Transverse colon (tissue), 4 donors: Measurements from ENCODE around the gene PRKG1. TPM values are rescaled to one million over a fixed set of nuclear protein-coding genes. Genes with fewer than 3 reads are reported as not detected.

ENCODE experiments used
- DNase-seq: peaks from one replicate; pipeline ENCODE4 v3.0.0-alpha.2; 2019
- H3K27ac ChIP-seq, 4 donors: fragments of 200-600 bp; sonication (generic); 2 replicates each; pipeline ENCODE4 v1.5.1; 2016 to 2018; ENCODE audit warnings: inconsistent platforms in 4 of 4
- H3K27me3 ChIP-seq: fragments of 200-600 bp; sonication (generic); 2 replicates; pipeline ENCODE4 v1.5.1; 2017; ENCODE audit warnings: inconsistent platforms
- H3K36me3 ChIP-seq, 4 donors: fragments of 200-600 bp; sonication (generic); 2 replicates each; pipeline ENCODE4 v1.5.1; 2017 to 2019; ENCODE audit warnings: inconsistent platforms in 4 of 4
- H3K4me1 ChIP-seq, 4 donors: fragments of 200-600 bp; sonication (generic); 2 replicates each; pipeline ENCODE4 v1.5.1; 2017 to 2020; ENCODE audit warnings: inconsistent platforms in 4 of 4
- H3K4me3 ChIP-seq, 4 donors: fragments of 200-600 bp; sonication (generic); 1 replicate in 1 of 4; 2 replicates in 3 of 4; pipeline versions ENCODE4 v1.5.1 to v1.6.1; 2017 to 2019; ENCODE audit warnings: inconsistent platforms in 4 of 4
- H3K9me3 ChIP-seq, 2 donors: fragments of 200-600 bp; sonication (generic); 2 replicates each; pipeline ENCODE4 v1.5.1; 2017 to 2019; ENCODE audit warnings: inconsistent platforms in 2 of 2
- CTCF ChIP-seq, 5 experiments: fragments of 200-600 bp in 3 of 5; fragments of 450-650 bp in 2 of 5; sonication (generic) in 3 of 5; IDR thresholded peaks; 1 replicate in 2 of 5; 2 replicates in 3 of 5; pipeline ENCODE4 v1.5.1; 2016 to 2017; ENCODE audit warnings: antibody characterized with exemption in 5 of 5, inconsistent platforms in 3 of 5, mild to moderate bottlenecking in 2 of 5, moderate library complexity in 1 of 5
- EP300 ChIP-seq: sonication (generic); formaldehyde crosslinking; IDR thresholded peaks from one replicate; pipeline ENCODE4 v1.6.1; 2017; ENCODE audit warnings: antibody characterized with exemption, low read depth
- POLR2A ChIP-seq: fragments of 450-650 bp; IDR thresholded peaks from one replicate; pipeline ENCODE4 v1.6.1; 2016; ENCODE audit warnings: antibody characterized with exemption, mild to moderate bottlenecking, moderate library complexity
- POLR2AphosphoS5 ChIP-seq, 3 donors: sonication (generic); formaldehyde crosslinking; IDR thresholded peaks; one replicate each; pipeline ENCODE4 v1.6.1; 2016; ENCODE audit warnings: antibody characterized with exemption in 3 of 3
- WGBS, 2 donors: methylation state at CpG; one replicate each; pipeline ENCODE4 v1.1.5; 2018; ENCODE audit warnings: low coverage in 1 of 2; 5-methylcytosine and 5-hydroxymethylcytosine counted together
- in situ Hi-C, 4 donors: fragments of 200-750 bp; cut with MboI; loops; one replicate each; pipeline versions ENCODE4 v1.15.0 to v1.15.1; 2017; ENCODE audit warnings: low sequenced_read_pairs in 3 of 4, low pct_ligation_motif_present in 1 of 4, low pct_unique_long_range_greater_than_20kb in 1 of 4
- intact Hi-C: fragments of 100-400 bp; cut with DNase I; formaldehyde crosslinking; loops from one replicate; pipeline ENCODE4 v1.15.1; 2023; ENCODE audit warnings: low total_unique reads
- total RNA-seq, 4 donors: library from RNA; depleted of rRNA; stranded (reverse); fragments of >200 nt; gene quantifications; one replicate each; pipeline ENCODE4 v1.1.0, GENCODE V29; 2016

PRKG1 gene
- total RNA-seq, 4 donors from 2014 or later, result 17.6 to 30.6 (median 26.9) TPM

- intact Hi-C loops, result no loop called here
- H3K4me1 ChIP-seq, result peaks cover 0 to 15% (median 2%) of the 10 kb centered on the region in 4 donors
- no peaks in the 10 kb centered on the region for H3K27me3 ChIP-seq
- 79 to 90% methylated on average over 2 of the region's 2 CpGs for WGBS, 2 donors
- in situ Hi-C loops, result no loop called here
- TF ChIP-seq POLR2AphosphoS5 (IDR thresholded peaks at IDR 0.05), result no peak
- TF ChIP-seq POLR2A, result no peak
- no peaks in the 10 kb centered on the region for H3K36me3 ChIP-seq
- no peak overlapping the region for H3K27ac ChIP-seq
- DNase-seq, result no peak
- H3K4me3 ChIP-seq, result no peak overlapping the region
- H3K9me3 ChIP-seq, result no peaks in the 10 kb centered on the region
Observed at GRCh38 chr10:51469686-51470085, 395.4 kb downstream of the PRKG1 start.

GRCh38 chr10:51471271-51471670 is 397.0 kb downstream of the PRKG1 start:
- no peak for DNase-seq
- in situ Hi-C loops (no loop called here), intact Hi-C loops (no loop called here)
- Histone ChIP-seq H3K4me1 (peaks cover 0 to 15% (median 2%) of the 10 kb centered on the region in 4 donors), H3K36me3 (no peaks in the 10 kb centered on the region), H3K27me3 (no peaks in the 10 kb centered on the region), H3K4me3 (no peak overlapping the region), H3K9me3 (no peaks in the 10 kb centered on the region), H3K27ac (no peak overlapping the region)
- no peak for TF ChIP-seq POLR2A
- no peak for TF ChIP-seq EP300
- TF ChIP-seq POLR2AphosphoS5 (IDR thresholded peaks at IDR 0.05), result no peak
- TF ChIP-seq CTCF (IDR thresholded peaks at IDR 0.05), result no peak
- WGBS, 2 donors, result 41 to 50% methylated on average over 4 of the region's 4 CpGs

GRCh38 chr10:51472154-51472553 is 397.9 kb downstream of the PRKG1 start:
- Histone ChIP-seq H3K27ac (no peak overlapping the region), H3K4me1 (peaks cover 0 to 8% (median 2%) of the 10 kb centered on the region in 4 donors), H3K9me3 (no peaks in the 10 kb centered on the region), H3K27me3 (no peaks in the 10 kb centered on the region), H3K36me3 (no peaks in the 10 kb centered on the region), H3K4me3 (no peak overlapping the region)
- intact Hi-C loops, result no loop called here
- in situ Hi-C loops, result no loop called here
- DNase-seq, result no peak
- no peak for TF ChIP-seq POLR2AphosphoS5 (IDR thresholded peaks at IDR 0.05)
- TF ChIP-seq EP300, result no peak
- no peak for TF ChIP-seq CTCF (IDR thresholded peaks at IDR 0.05)
- TF ChIP-seq POLR2A, result no peak
- WGBS, 2 donors, result 36 to 87% methylated on average over 1 of the region's 1 CpG

GRCh38 chr10:51479711-51480110 is 405.4 kb downstream of the PRKG1 start:
- WGBS, 2 donors, result 88 to 93% methylated on average over 3 of the region's 3 CpGs
- in situ Hi-C loops, result no loop called here

More at GRCh38 chr10:51479711-51480110, 405.4 kb downstream of the PRKG1 start:
- TF ChIP-seq EP300 (no peak), CTCF (IDR thresholded peaks at IDR 0.05) (no peak), POLR2AphosphoS5 (IDR thresholded peaks at IDR 0.05) (no peak), POLR2A (no peak)
- H3K9me3 ChIP-seq, result no peaks in the 10 kb centered on the region
- no peak for DNase-seq
- H3K4me1 ChIP-seq, result no peaks in the 10 kb centered on the region
- H3K4me3 ChIP-seq, result no peak overlapping the region
- H3K27me3 ChIP-seq, result no peaks in the 10 kb centered on the region
- H3K36me3 ChIP-seq, result no peaks in the 10 kb centered on the region
- H3K27ac ChIP-seq, result no peak overlapping the region
- intact Hi-C loops, result no loop called here
